KOPT-K1 (cell line): Measurements from ENCODE around the gene ERLEC1.
"Not testable (repeated sequence)": the region's sequence is repeated elsewhere in the genome, so short reads cannot be mapped to it uniquely, and the experiment has no call there.

ENCODE experiments used
- H3K27ac ChIP-seq: fragments of 200-600 bp; sonication (generic); 2 replicates; pipeline ENCODE4 v1.5.1; 2016; ENCODE audit warnings: antibody characterized with exemption, mild to moderate bottlenecking, low read depth, low read length; ENCODE audit not compliant: poor library complexity, severe bottlenecking
- H3K36me3 ChIP-seq: fragments of 200-600 bp; sonication (generic); 2 replicates; pipeline ENCODE4 v1.5.1; 2017; ENCODE audit warnings: antibody characterized with exemption, mild to moderate bottlenecking, low read length, moderate library complexity; ENCODE audit not compliant: insufficient read depth
- H3K9me3 ChIP-seq: fragments of 200-600 bp; sonication (generic); 2 replicates; pipeline ENCODE4 v1.5.1; 2017; ENCODE audit warnings: antibody characterized with exemption, low read length, mild to moderate bottlenecking; ENCODE audit not compliant: insufficient read depth, poor library complexity, severe bottlenecking

Gene ERLEC1

GRCh38 chr2:53786705-53787613 lies at the start of gene ERLEC1, which contains the start of gene ASB3:
Gene ERLEC1, plus strand, starts transcription at chr2:53787044. Its CDS starts 167 bp downstream, at chr2:53787211.
Gene ASB3, minus strand, starts transcription at chr2:53786953. Its CDS starts 21,381 bp downstream, at chr2:53765572.
- Histone ChIP-seq H3K9me3 (no peaks in the 10 kb centered on the region), H3K36me3 (peaks cover 24% of the 10 kb centered on the region), H3K27ac (peak within 1 kb of the TSS; percentile 91)

GRCh38 chr2:53737091-53737490 lies 49.8 kb upstream of the ERLEC1 start:
- Histone ChIP-seq H3K9me3 (no peaks in the 10 kb centered on the region), H3K36me3 (peaks cover 47% of the 10 kb centered on the region), H3K27ac (no peak overlapping the region)

GRCh38 chr2:53739032-53739431 lies 47.8 kb upstream of the ERLEC1 start:
- Histone ChIP-seq H3K9me3 (no peaks in the 10 kb centered on the region), H3K36me3 (peaks cover 41% of the 10 kb centered on the region), H3K27ac (no peak overlapping the region)

GRCh38 chr2:53740170-53740569 lies 46.7 kb upstream of the ERLEC1 start:
- H3K36me3 ChIP-seq: peaks cover 42% of the 10 kb centered on the region

GRCh38 chr2:53744395-53745065 lies 42.3 kb upstream of the ERLEC1 start:
- Histone ChIP-seq H3K9me3 (no peaks in the 10 kb centered on the region), H3K27ac (no peak overlapping the region), H3K36me3 (peaks cover 66% of the 10 kb centered on the region)

More at GRCh38 chr2:53740170-53740569, 46.7 kb upstream of the ERLEC1 start:
- Histone ChIP-seq H3K27ac (no peak overlapping the region), H3K9me3 (no peaks in the 10 kb centered on the region)

GRCh38 chr2:53750041-53750768 lies 36.6 kb upstream of the ERLEC1 start:
- Histone ChIP-seq H3K36me3 (peaks cover 53% of the 10 kb centered on the region), H3K27ac (no peak overlapping the region), H3K9me3 (no peaks in the 10 kb centered on the region)

- Histone ChIP-seq H3K36me3 (peaks cover 58% of the 10 kb centered on the region), H3K9me3 (no peaks in the 10 kb centered on the region), H3K27ac (no peak overlapping the region)
Measured at GRCh38 chr2:53751728-53752127, 35.1 kb upstream of the ERLEC1 start.

GRCh38 chr2:53752385-53752784 lies 34.5 kb upstream of the ERLEC1 start:
- H3K9me3 ChIP-seq: no peaks in the 10 kb centered on the region
- peaks cover 59% of the 10 kb centered on the region for H3K36me3 ChIP-seq
- H3K27ac ChIP-seq: no peak overlapping the region

- H3K9me3 ChIP-seq: no peaks in the 10 kb centered on the region
- H3K27ac ChIP-seq: no peak overlapping the region
- H3K36me3 ChIP-seq: peaks cover 55% of the 10 kb centered on the region
Measured at GRCh38 chr2:53753041-53753440, 33.8 kb upstream of the ERLEC1 start.

- no peak overlapping the region for H3K27ac ChIP-seq
- peaks cover 44% of the 10 kb centered on the region for H3K36me3 ChIP-seq
- H3K9me3 ChIP-seq: no peaks in the 10 kb centered on the region
Measured at GRCh38 chr2:53755121-53755520, 31.7 kb upstream of the ERLEC1 start.

- Histone ChIP-seq H3K36me3 (peaks cover 47% of the 10 kb centered on the region), H3K27ac (no peak overlapping the region), H3K9me3 (no peaks in the 10 kb centered on the region)
Measured at GRCh38 chr2:53756644-53757043, 30.2 kb upstream of the ERLEC1 start.

GRCh38 chr2:53757206-53757605 lies 29.6 kb upstream of the ERLEC1 start:
- peaks cover 52% of the 10 kb centered on the region for H3K36me3 ChIP-seq
- H3K9me3 ChIP-seq, H3K27ac ChIP-seq: not testable (repeated sequence)

GRCh38 chr2:53765767-53766166 lies 21.1 kb upstream of the ERLEC1 start:
- H3K36me3 ChIP-seq: peaks cover 46% of the 10 kb centered on the region
- no peaks in the 10 kb centered on the region for H3K9me3 ChIP-seq
- H3K27ac ChIP-seq: no peak overlapping the region

GRCh38 chr2:53767405-53768241 lies 19.2 kb upstream of the ERLEC1 start, which contains the start of gene CHAC2:
Gene CHAC2, plus strand, starts transcription at chr2:53767804. Its CDS starts 83 bp downstream, at chr2:53767887.
- Histone ChIP-seq H3K36me3 (peaks cover 38% of the 10 kb centered on the region), H3K27ac (peak within 1 kb of the TSS; percentile 89), H3K9me3 (no peaks in the 10 kb centered on the region)
